Urinary bladder (tissue), 4 donors: ENCODE results near the gene ITGB1BP2. TPM values are rescaled to one million over a fixed set of nuclear protein-coding genes. Genes with fewer than 3 reads are reported as not detected.
"Not testable (repeated sequence)": the region's sequence is repeated elsewhere in the genome, so short reads cannot be mapped to it uniquely, and the experiment has no call there.

ENCODE experiments used
- DNase-seq: peaks from one replicate; pipeline ENCODE4 v3.0.0-alpha.2; 2015; ENCODE audit errors: extremely low spot score
- H3K27ac ChIP-seq: one replicate; pipeline ENCODE4 v1.5.1; 2013; ENCODE audit warnings: low read depth, mild to moderate bottlenecking, moderate library complexity
- H3K36me3 ChIP-seq: one replicate; pipeline ENCODE4 v1.6.1; 2013; ENCODE audit warnings: mild to moderate bottlenecking, moderate library complexity; ENCODE audit not compliant: insufficient read depth
- H3K4me1 ChIP-seq: one replicate; pipeline ENCODE4 v1.6.1; 2013; ENCODE audit warnings: mild to moderate bottlenecking, moderate library complexity; ENCODE audit not compliant: insufficient read depth
- H3K4me3 ChIP-seq: one replicate; pipeline ENCODE4 v1.5.1; 2013; ENCODE audit warnings: low read depth, low read length
- WGBS: extraction: QIAGEN DNeasy Blood & Tissue Kit; methylation state at CpG from one replicate; pipeline ENCODE4 v1.1.7; 2013; 5-methylcytosine and 5-hydroxymethylcytosine counted together
- polyA plus RNA-seq: library from polyadenylated mRNA; stranded (reverse); fragments of 200-250 nt; gene quantifications from one replicate; pipeline ENCODE4 v1.2.3, GENCODE V29; 2013
- total RNA-seq: library from RNA; depleted of rRNA; stranded (reverse); fragments of >200 nt; gene quantifications from one replicate; pipeline ENCODE4 v1.2.3, GENCODE V29; 2014
- donor health status: healthy with polysubstance abuse.
- donor health status: healthy.

The ITGB1BP2 gene
- total and polyA plus RNA-seq, 2 donors = 11.1 to 19.6 TPM

- Histone ChIP-seq H3K4me1 (no peaks in the 10 kb centered on the region), H3K36me3 (peaks cover 1% of the 10 kb centered on the region), H3K27ac (no peak overlapping the region), H3K4me3 (no peak overlapping the region)
- WGBS = 96% methylated on average over 3 of the region's 3 CpGs
- DNase-seq = no peak
Measured at GRCh38 chrX:71326394-71326793, 24.8 kb downstream of the ITGB1BP2 start.

GRCh38 chrX:71349151-71349665, 47.7 kb downstream of the ITGB1BP2 start:
- DNase-seq, H3K4me3 ChIP-seq, H3K4me1 ChIP-seq, H3K27ac ChIP-seq, H3K36me3 ChIP-seq: not testable (repeated sequence)
- 44% methylated on average over 2 of the region's 5 CpGs for WGBS

GRCh38 chrX:71349867-71350266, 48.3 kb downstream of the ITGB1BP2 start:
- H3K36me3 ChIP-seq, H3K4me1 ChIP-seq, H3K27ac ChIP-seq, H3K4me3 ChIP-seq, DNase-seq: not testable (repeated sequence)
- 31% methylated on average over 2 of the region's 6 CpGs for WGBS

- WGBS = 84% methylated on average over 5 of the region's 5 CpGs
- DNase-seq, H3K4me3 ChIP-seq: not testable (repeated sequence)
Measured at GRCh38 chrX:71352439-71352838, 50.9 kb downstream of the ITGB1BP2 start.

More at GRCh38 chrX:71352439-71352838, 50.9 kb downstream of the ITGB1BP2 start:
- H3K27ac ChIP-seq, H3K4me1 ChIP-seq, H3K36me3 ChIP-seq: not testable (repeated sequence)

Other genes starting within 250 kb of the ITGB1BP2 start
- gene SNX12, start 233.4 kb upstream of the ITGB1BP2 start, total RNA-seq = 45.8 TPM
- gene SNX12, start 233.4 kb upstream of the ITGB1BP2 start, polyA plus RNA-seq = 54.8 TPM
- 9.4 TPM for gene FOXO4, start 205.9 kb upstream of the ITGB1BP2 start, total RNA-seq
- 29.7 TPM for gene FOXO4, start 205.9 kb upstream of the ITGB1BP2 start, polyA plus RNA-seq
- not detected for gene CXorf65, start 195.0 kb upstream of the ITGB1BP2 start, total RNA-seq
- gene CXorf65, start 195.0 kb upstream of the ITGB1BP2 start, polyA plus RNA-seq = not detected
- 1.2 TPM for gene IL2RG, start 190.2 kb upstream of the ITGB1BP2 start, total RNA-seq
- 3.2 TPM for gene IL2RG, start 190.2 kb upstream of the ITGB1BP2 start, polyA plus RNA-seq
- gene MED12, start 183.2 kb upstream of the ITGB1BP2 start, total RNA-seq = 36.6 TPM
- gene MED12, start 183.2 kb upstream of the ITGB1BP2 start, polyA plus RNA-seq = 17.7 TPM
- 3.1 TPM for gene NLGN3, start 156.9 kb upstream of the ITGB1BP2 start, total RNA-seq
- gene NLGN3, start 156.9 kb upstream of the ITGB1BP2 start, polyA plus RNA-seq = 1.8 TPM
- gene GJB1, start 78.5 kb upstream of the ITGB1BP2 start, total RNA-seq = 0.79 TPM
- 0.34 TPM for gene GJB1, start 78.5 kb upstream of the ITGB1BP2 start, polyA plus RNA-seq
- 16.9 TPM for gene ZMYM3, start 47.6 kb upstream of the ITGB1BP2 start, total RNA-seq
- 15.9 TPM for gene ZMYM3, start 47.6 kb upstream of the ITGB1BP2 start, polyA plus RNA-seq
- 261 TPM for gene NONO, start 18.1 kb upstream of the ITGB1BP2 start, total RNA-seq
- 179 TPM for gene NONO, start 18.1 kb upstream of the ITGB1BP2 start, polyA plus RNA-seq
- gene TAF1, start 64.6 kb downstream of the ITGB1BP2 start, total RNA-seq = 54.1 TPM
- gene TAF1, start 64.6 kb downstream of the ITGB1BP2 start, polyA plus RNA-seq = 21.4 TPM
- gene OGT, start 231.4 kb downstream of the ITGB1BP2 start, total RNA-seq = 221 TPM
- 37.3 TPM for gene OGT, start 231.4 kb downstream of the ITGB1BP2 start, polyA plus RNA-seq